CD4-positive, alpha-beta memory T cell (primary cell): ENCODE results near the gene CCDC88B. TPM values are rescaled to one million over a fixed set of nuclear protein-coding genes. Genes with fewer than 3 reads are reported as not detected.
A peak's percentile ranks its signal among the peaks of the same experiment; 100 is the strongest.

Source experiments
- CTCF ChIA-PET: fragments of 350-600 bp; sonication (Branson Sonifier 250); formaldehyde crosslinking; loops from one replicate; lab custom pipeline; 2021; ENCODE audit warnings: inconsistent platforms; ENCODE audit not compliant: partially characterized antibody; lab: Charles Lee
- POLR2A ChIA-PET: fragments of 350-600 bp; sonication (Branson Sonifier 250); formaldehyde crosslinking; loops from one replicate; lab custom pipeline; 2021; ENCODE audit not compliant: partially characterized antibody; lab: Charles Lee
- DNase-seq, 5 donors: peaks; one replicate each; pipeline versions ENCODE4 v3.0.0 to v3.0.0-alpha.2; 2020 to 2022; ENCODE audit warnings: mixed read lengths in 1 of 5
- H3K27ac ChIP-seq: one replicate; pipeline ENCODE4 v1.7.0; 2013; ENCODE audit warnings: low read depth, low read length
- H3K27me3 ChIP-seq: 2 replicates; pipeline ENCODE4 v1.7.0; 2013; ENCODE audit warnings: mild to moderate bottlenecking, low read length, moderate library complexity; ENCODE audit not compliant: insufficient read depth
- H3K36me3 ChIP-seq: 2 replicates; pipeline ENCODE4 v1.7.0; 2013; ENCODE audit warnings: mild to moderate bottlenecking, low read length, moderate library complexity; ENCODE audit not compliant: insufficient read depth
- H3K4me1 ChIP-seq: 2 replicates; pipeline ENCODE4 v1.7.0; 2013; ENCODE audit warnings: mild to moderate bottlenecking, low read length, moderate library complexity; ENCODE audit not compliant: insufficient read depth
- H3K4me3 ChIP-seq, 2 donors: one replicate each; pipeline ENCODE4 v1.7.0; 2013; ENCODE audit warnings: low read length in 2 of 2, mild to moderate bottlenecking in 1 of 2
- H3K9me3 ChIP-seq, 2 donors: one replicate each; pipeline ENCODE4 v1.7.0; 2013; ENCODE audit warnings: low read length in 2 of 2, control low read depth in 1 of 2; ENCODE audit not compliant: control insufficient read depth in 1 of 2
- H3K27ac Mint-ChIP-seq, 7 donors: one replicate each; pipeline ENCODE4 v1.8.0; 2020 to 2021; ENCODE audit warnings: mixed read lengths in 7 of 7, mild to moderate bottlenecking in 6 of 7, inconsistent platforms in 3 of 7, moderate library complexity in 3 of 7
- H3K27me3 Mint-ChIP-seq, 2 donors: one replicate each; pipeline ENCODE4 v1.8.0; 2020 to 2021; ENCODE audit warnings: mixed read lengths in 2 of 2
- H3K36me3 Mint-ChIP-seq, 2 donors: one replicate each; pipeline ENCODE4 v1.8.0; 2020 to 2021; ENCODE audit warnings: mixed read lengths in 2 of 2, inconsistent platforms in 1 of 2, mild to moderate bottlenecking in 1 of 2
- H3K4me1 Mint-ChIP-seq, 4 donors: one replicate each; pipeline ENCODE4 v1.8.0; 2020 to 2021; ENCODE audit warnings: mixed read lengths in 4 of 4, mild to moderate bottlenecking in 1 of 4
- H3K4me3 Mint-ChIP-seq, 8 donors: one replicate each; pipeline ENCODE4 v1.8.0; 2020 to 2021; ENCODE audit warnings: mixed read lengths in 8 of 8, mild to moderate bottlenecking in 7 of 8, moderate library complexity in 6 of 8, inconsistent platforms in 3 of 8
- H3K9me3 Mint-ChIP-seq, 8 donors: one replicate each; pipeline ENCODE4 v1.8.0; 2020 to 2021; ENCODE audit warnings: mixed read lengths in 8 of 8, mild to moderate bottlenecking in 5 of 8, inconsistent platforms in 3 of 8, moderate library complexity in 1 of 8
- intact Hi-C: fragments of 100-400 bp; cut with micrococcal nuclease; formaldehyde crosslinking; loops from one replicate; pipeline ENCODE4 v1.15.1; 2023
- polyA plus RNA-seq, 2 donors: library from polyadenylated mRNA; unstranded; fragments of 300-500 nt; fragmentation: Illumina TruSeq; gene quantifications; one replicate each; pipeline ENCODE4 v1.2.3, GENCODE V29; 2021
- total RNA-seq, 2 experiments: library from RNA; stranded (reverse); gene quantifications; one replicate each; pipeline ENCODE4 v1.2.3, GENCODE V29; 2021

CCDC88B gene
- total and polyA plus RNA-seq, 4 experiments from 2014 or later, result 6.8 to 73.0 (median 53.9) TPM

DNA sequence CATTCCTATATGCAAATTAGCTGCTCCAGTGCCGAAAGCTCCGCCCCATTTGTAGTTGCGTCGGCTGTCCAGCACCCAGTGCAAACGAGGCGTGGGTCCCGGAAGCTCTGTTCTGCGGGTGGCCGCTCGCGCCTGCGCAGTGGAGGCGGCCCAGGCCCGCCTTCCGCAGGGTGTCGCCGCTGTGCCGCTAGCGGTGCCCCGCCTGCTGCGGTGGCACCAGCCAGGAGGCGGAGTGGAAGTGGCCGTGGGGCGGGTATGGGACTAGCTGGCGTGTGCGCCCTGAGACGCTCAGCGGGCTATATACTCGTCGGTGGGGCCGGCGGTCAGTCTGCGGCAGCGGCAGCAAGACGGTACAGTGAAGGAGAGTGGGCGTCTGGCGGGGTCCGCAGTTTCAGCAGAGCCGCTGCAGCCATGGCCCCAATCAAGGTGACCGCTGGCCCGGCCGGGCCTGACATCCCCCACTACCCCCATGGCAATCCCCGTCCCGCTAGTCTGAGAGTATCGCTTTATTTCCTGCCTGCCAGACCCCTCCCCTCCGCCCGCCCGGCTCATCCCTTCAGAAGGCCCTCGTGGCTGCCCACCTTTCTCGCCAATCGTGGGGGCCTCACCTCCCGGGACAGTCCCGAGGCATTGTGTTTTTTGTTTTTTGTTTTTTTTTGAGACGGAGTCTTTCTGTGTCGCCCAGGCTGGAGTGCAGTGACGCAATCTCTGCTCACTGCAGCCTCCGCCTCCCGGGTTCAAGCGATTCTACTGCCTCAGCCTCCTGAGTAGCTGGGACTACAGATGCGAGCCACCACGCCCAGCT is 21.8 kb upstream of the CCDC88B start, which contains the start of gene PRDX5:
Gene PRDX5, plus strand, starts transcription at position 161 of the 805 bp plus-strand sequence. Its CDS starts 95 bp downstream, at position 256.
- ChIA-PET POLR2A (interaction anchor here (0.8 to 4.8 kb wide), 40 partner anchors 11 to 1761 kb away, joined by 3 to 153 read pairs (median 6); partner anchors contain the start of genes BAD, C11orf98, CATSPERZ and CCDC85B), CTCF (interaction anchor here (0.7 to 3.8 kb wide), 25 partner anchors 9 to 334 kb away, joined by 3 to 54 read pairs (median 5); partner anchors contain the start of genes CATSPERZ, CCDC88B, ESRRA and FERMT3)
- peak within 1 kb of the TSS; percentile 95 to 99 (median 96) for H3K4me3 Mint-ChIP-seq
- peaks cover 12% of the 10 kb centered on the region for H3K36me3 ChIP-seq
- H3K27ac Mint-ChIP-seq, result peak within 1 kb of the TSS; percentile 97 to 100 (median 100)
- H3K4me3 ChIP-seq, result peak within 1 kb of the TSS; percentile 68 to 72
- H3K27ac ChIP-seq, result peak within 1 kb of the TSS; percentile 96
- peaks cover 17 to 44% (median 29%) of the 10 kb centered on the region in 4 donors for H3K4me1 Mint-ChIP-seq
- H3K27me3 Mint-ChIP-seq, result no peaks in the 10 kb centered on the region
- H3K4me1 ChIP-seq, result peaks cover 26% of the 10 kb centered on the region
- intact Hi-C loops, result loop anchor here (1.0 to 5.0 kb wide), 7 partner anchors 13 to 335 kb away; partner anchors contain the start of genes CCDC88B, ESRRA, GPR137 and RPS6KA4
- no peaks in the 10 kb centered on the region for H3K27me3 ChIP-seq
- peaks cover 15 to 35% of the 10 kb centered on the region in 2 donors for H3K36me3 Mint-ChIP-seq
- no peaks in the 10 kb centered on the region for H3K9me3 ChIP-seq
- peaks cover 0 to 2% (median 0%) of the 10 kb centered on the region in 8 donors for H3K9me3 Mint-ChIP-seq
- DNase-seq, result peak; percentile 96 to 98 (median 97)

DNA sequence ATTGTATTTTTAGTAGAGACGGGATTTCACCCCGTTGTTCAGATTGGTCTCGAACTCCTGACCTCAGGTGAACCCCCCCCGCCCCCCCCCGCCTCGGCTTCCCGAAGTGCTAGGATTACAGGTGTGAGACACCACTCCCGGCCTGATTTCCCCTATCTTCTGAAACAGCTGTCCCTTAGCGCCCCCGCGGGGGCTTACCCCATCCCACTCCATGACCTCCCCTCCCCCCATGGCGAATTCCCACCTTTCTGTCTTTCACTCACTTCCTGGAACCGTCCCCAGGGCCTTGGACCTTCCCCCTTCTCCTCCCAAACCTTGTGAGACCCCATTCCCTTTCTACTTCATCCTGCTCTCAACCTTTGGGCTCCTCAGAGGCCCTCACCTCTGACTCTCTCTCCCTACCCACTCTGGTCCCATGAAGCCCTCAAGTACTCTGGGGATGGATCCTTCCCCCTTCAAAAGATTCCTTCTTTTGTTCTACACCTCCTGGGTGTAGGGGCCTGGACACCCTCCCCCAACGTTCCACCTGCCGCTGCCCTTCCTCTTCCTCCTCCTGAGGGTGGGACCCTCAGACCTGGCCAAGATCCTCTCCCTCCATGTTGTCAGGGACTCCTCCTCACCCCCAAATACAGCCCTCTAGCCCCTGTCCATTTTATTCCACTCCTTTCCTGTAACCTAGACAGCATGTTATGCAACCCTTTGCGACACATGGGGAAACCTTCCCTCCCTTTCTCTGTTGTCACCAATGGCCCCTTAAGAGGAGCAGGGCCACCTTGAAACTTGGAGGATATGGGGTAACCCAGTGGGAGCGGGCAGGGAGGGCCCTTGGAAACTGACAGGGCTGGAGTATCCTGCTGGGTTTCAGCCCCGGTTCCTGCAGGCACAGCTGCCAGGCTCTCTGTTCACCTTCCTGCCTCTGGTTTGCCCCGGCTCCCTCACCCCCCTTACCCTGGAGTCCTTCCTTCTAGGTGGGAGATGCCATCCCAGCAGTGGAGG is 20.9 kb upstream of the CCDC88B start:
- ChIA-PET POLR2A (interaction anchor here (1.3 to 4.8 kb wide), 10 partner anchors 15 to 492 kb away, joined by 3 to 153 read pairs (median 18); partner anchors contain the start of genes CATSPERZ, CCDC88B, ESRRA and FKBP2), CTCF (interaction anchor here (1.1 to 3.8 kb wide), 11 partner anchors 8 to 334 kb away, joined by 5 to 54 read pairs (median 10); partner anchors contain the start of genes CCDC88B, ESRRA, FERMT3 and RPS6KA4)
- Histone ChIP-seq H3K36me3 (peaks cover 12% of the 10 kb centered on the region), H3K4me3 (peak overlapping the region in 1 of 2 donors; percentile 72), H3K27me3 (no peaks in the 10 kb centered on the region), H3K9me3 (no peaks in the 10 kb centered on the region), H3K27ac (peak overlapping the region; percentile 96), H3K4me1 (peaks cover 26% of the 10 kb centered on the region)
- Mint-ChIP-seq H3K27me3 (no peaks in the 10 kb centered on the region), H3K27ac (peak overlapping the region; percentile 97 to 100 (median 100)), H3K4me1 (peaks cover 16 to 41% (median 27%) of the 10 kb centered on the region in 4 donors), H3K4me3 (peak overlapping the region; percentile 95 to 99 (median 96)), H3K36me3 (peaks cover 12 to 35% of the 10 kb centered on the region in 2 donors), H3K9me3 (peaks cover 0 to 2% (median 0%) of the 10 kb centered on the region in 8 donors)
- no peak for DNase-seq
- intact Hi-C loops, result loop anchor here (1.0 to 5.0 kb wide), 2 partner anchors 12 to 38 kb away; partner anchors contain the start of gene RPS6KA4

- no peak overlapping the region for H3K27ac ChIP-seq
- Mint-ChIP-seq H3K36me3 (peaks cover 9 to 32% of the 10 kb centered on the region in 2 donors), H3K9me3 (peaks cover 0 to 2% (median 0%) of the 10 kb centered on the region in 8 donors), H3K4me3 (peak overlapping the region in 3 of 8 donors; percentile 17 to 47 (median 17)), H3K4me1 (peaks cover 16 to 41% (median 26%) of the 10 kb centered on the region in 4 donors), H3K27me3 (no peaks in the 10 kb centered on the region), H3K27ac (peak overlapping the region in 6 of 7 donors; percentile 28 to 68 (median 58))
- ChIA-PET CTCF (interaction anchor here (1.0 to 1.1 kb wide), 2 partner anchors 11 to 17 kb away, joined by 3 to 5 read pairs; no protein-coding TSS in a partner anchor), POLR2A (no interaction called here)
- H3K4me1 ChIP-seq, result peaks cover 26% of the 10 kb centered on the region
- no peaks in the 10 kb centered on the region for H3K9me3 ChIP-seq
- DNase-seq, result no peak
- no peak overlapping the region for H3K4me3 ChIP-seq
- intact Hi-C loops, result no loop called here
- H3K27me3 ChIP-seq, result no peaks in the 10 kb centered on the region
- no peaks in the 10 kb centered on the region for H3K36me3 ChIP-seq
Measured at GRCh38 chr11:64320556-64320955, 19.4 kb upstream of the CCDC88B start.

GRCh38 chr11:64321026-64321425 is 19.0 kb upstream of the CCDC88B start:
- peak overlapping the region in 6 of 7 donors; percentile 18 to 84 (median 66) for H3K27ac Mint-ChIP-seq

DNA sequence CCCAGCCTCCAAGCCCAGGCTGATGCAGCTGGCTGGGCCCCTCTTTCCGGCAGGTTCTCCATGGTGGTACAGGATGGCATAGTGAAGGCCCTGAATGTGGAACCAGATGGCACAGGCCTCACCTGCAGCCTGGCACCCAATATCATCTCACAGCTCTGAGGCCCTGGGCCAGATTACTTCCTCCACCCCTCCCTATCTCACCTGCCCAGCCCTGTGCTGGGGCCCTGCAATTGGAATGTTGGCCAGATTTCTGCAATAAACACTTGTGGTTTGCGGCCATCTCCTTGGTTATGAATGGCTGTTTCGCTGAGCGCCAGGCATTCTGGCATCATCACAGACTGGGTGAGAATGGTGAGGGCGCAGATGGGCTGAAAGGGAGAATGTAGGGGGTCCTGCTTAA is 18.5 kb upstream of the CCDC88B start:
- DNase-seq, result no peak
- ChIA-PET CTCF (interaction anchor here (0.5 to 2.5 kb wide), 3 partner anchors 10 to 954 kb away, joined by 3 to 5 read pairs (median 3); partner anchors contain the start of gene ESRRA), POLR2A (interaction anchor here (1.1 to 1.3 kb wide), 2 partner anchors 16 to 18 kb away, joined by 3 to 4 read pairs; partner anchors contain the start of genes CCDC88B and ESRRA)
- peaks cover 0 to 2% (median 0%) of the 10 kb centered on the region in 8 donors for H3K9me3 Mint-ChIP-seq
- H3K4me1 Mint-ChIP-seq, result peaks cover 16 to 37% (median 25%) of the 10 kb centered on the region in 4 donors
- H3K4me1 ChIP-seq, result peaks cover 20% of the 10 kb centered on the region
- H3K36me3 ChIP-seq, result no peaks in the 10 kb centered on the region
- intact Hi-C loops, result no loop called here
- H3K4me3 Mint-ChIP-seq, result peak overlapping the region in 1 of 8 donors; percentile 47
- H3K9me3 ChIP-seq, result no peaks in the 10 kb centered on the region
- peaks cover 9 to 28% of the 10 kb centered on the region in 2 donors for H3K36me3 Mint-ChIP-seq
- H3K27ac Mint-ChIP-seq, result peak overlapping the region in 3 of 7 donors; percentile 34 to 84 (median 39)
- H3K27me3 Mint-ChIP-seq, result no peaks in the 10 kb centered on the region
- no peak overlapping the region for H3K27ac ChIP-seq
- H3K27me3 ChIP-seq, result no peaks in the 10 kb centered on the region
- no peak overlapping the region for H3K4me3 ChIP-seq

More at GRCh38 chr11:64321026-64321425, 19.0 kb upstream of the CCDC88B start:
- no peaks in the 10 kb centered on the region for H3K27me3 Mint-ChIP-seq
- DNase-seq, result no peak
- H3K27me3 ChIP-seq, result no peaks in the 10 kb centered on the region
- H3K4me1 Mint-ChIP-seq, result peaks cover 16 to 41% (median 26%) of the 10 kb centered on the region in 4 donors
- peaks cover 0 to 2% (median 0%) of the 10 kb centered on the region in 8 donors for H3K9me3 Mint-ChIP-seq
- peak overlapping the region in 4 of 8 donors; percentile 17 to 47 (median 40) for H3K4me3 Mint-ChIP-seq
- ChIA-PET POLR2A (no interaction called here), CTCF (no interaction called here)
- H3K36me3 ChIP-seq, result no peaks in the 10 kb centered on the region
- H3K4me1 ChIP-seq, result peaks cover 25% of the 10 kb centered on the region
- peaks cover 9 to 32% of the 10 kb centered on the region in 2 donors for H3K36me3 Mint-ChIP-seq
- H3K4me3 ChIP-seq, result no peak overlapping the region
- H3K9me3 ChIP-seq, result no peaks in the 10 kb centered on the region
- intact Hi-C loops, result no loop called here
- H3K27ac ChIP-seq, result no peak overlapping the region

DNA sequence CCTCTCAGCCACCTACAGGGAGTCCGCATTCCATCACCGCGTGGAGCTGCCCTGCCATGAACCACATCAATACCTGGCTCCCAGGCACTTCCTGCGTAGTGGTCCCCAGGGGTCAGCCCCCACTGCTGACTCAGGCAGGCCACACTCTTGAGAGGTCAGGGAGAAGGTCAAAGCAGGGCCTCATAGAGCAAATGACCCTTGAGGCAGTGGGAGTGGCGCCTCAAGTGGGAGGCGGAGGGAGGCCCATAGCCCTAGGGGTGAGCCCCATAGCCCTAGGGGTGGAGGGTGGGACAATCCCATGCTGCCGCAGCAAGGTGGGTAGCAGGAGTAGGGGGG is 17.1 kb upstream of the CCDC88B start:
- H3K27me3 ChIP-seq, result no peaks in the 10 kb centered on the region
- H3K4me1 ChIP-seq, result peaks cover 12% of the 10 kb centered on the region
- no peaks in the 10 kb centered on the region for H3K36me3 ChIP-seq
- no peak for DNase-seq
- H3K9me3 ChIP-seq, result no peaks in the 10 kb centered on the region
- Mint-ChIP-seq H3K4me3 (no peak overlapping the region), H3K27me3 (no peaks in the 10 kb centered on the region), H3K9me3 (peaks cover 0 to under 1% (median 0%) of the 10 kb centered on the region in 8 donors), H3K27ac (no peak overlapping the region), H3K36me3 (peaks cover 9 to 15% of the 10 kb centered on the region in 2 donors), H3K4me1 (peaks cover 12 to 24% (median 17%) of the 10 kb centered on the region in 4 donors)
- no peak overlapping the region for H3K27ac ChIP-seq
- ChIA-PET CTCF (interaction anchor here (2.5 kb wide), 1 partner anchor 18 kb away, joined by 5 read pairs; the partner anchor contains the start of gene ESRRA), POLR2A (interaction anchor here (1.1 to 1.3 kb wide), 2 partner anchors 17 to 18 kb away, joined by 3 to 4 read pairs; partner anchors contain the start of genes CCDC88B and ESRRA)
- intact Hi-C loops, result no loop called here
- no peak overlapping the region for H3K4me3 ChIP-seq
